Cardiac septum (tissue), 1 donor: ENCODE results near the gene MCOLN1. TPM values are rescaled to one million over a fixed set of nuclear protein-coding genes. Genes with fewer than 3 reads are reported as not detected.
"Not testable (repeated sequence)": the region's sequence is repeated elsewhere in the genome, so short reads cannot be mapped to it uniquely, and the experiment has no call there.

ENCODE experiments used
- DNase-seq: peaks from one replicate; pipeline ENCODE4 v3.0.0-alpha.2; 2020; ENCODE audit warnings: low spot score
- intact Hi-C: fragments of 100-400 bp; cut with DNase I; formaldehyde crosslinking; loops from one replicate; pipeline ENCODE4 v1.14.0; 2022
- total RNA-seq: library from RNA; stranded (reverse); fragmentation: NEBNext Ultra II Directional; extraction: Animal tissue kit (Norgen Biotek cat#: 25700); gene quantifications from one replicate; pipeline ENCODE4 v1.2.1, GENCODE V29; 2021
- donor health status: DM: no; HTN: no; CAD: no.

Gene MCOLN1
- total RNA-seq, 1 donor from 2014 or later: 16.0 TPM

DNA sequence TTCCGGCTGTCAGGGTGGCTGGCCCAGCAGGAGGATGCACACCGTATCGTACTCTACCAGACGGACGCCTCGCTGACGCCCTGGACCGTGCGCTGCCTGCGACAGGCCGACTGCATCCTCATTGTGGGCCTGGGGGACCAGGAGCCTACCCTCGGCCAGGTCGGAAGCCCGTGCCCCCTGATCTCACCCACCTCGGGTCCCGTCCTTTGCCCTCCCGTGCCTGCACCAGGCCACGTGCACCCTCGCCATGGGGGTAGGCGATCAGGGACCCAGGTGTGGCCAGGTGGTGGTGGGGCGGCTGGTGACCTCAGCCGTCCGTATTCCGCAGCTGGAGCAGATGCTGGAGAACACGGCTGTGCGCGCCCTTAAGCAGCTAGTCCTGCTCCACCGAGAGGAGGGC, 32.1 kb downstream of the MCOLN1 start:
- no peak for DNase-seq
- intact Hi-C loops: no loop called here

DNA sequence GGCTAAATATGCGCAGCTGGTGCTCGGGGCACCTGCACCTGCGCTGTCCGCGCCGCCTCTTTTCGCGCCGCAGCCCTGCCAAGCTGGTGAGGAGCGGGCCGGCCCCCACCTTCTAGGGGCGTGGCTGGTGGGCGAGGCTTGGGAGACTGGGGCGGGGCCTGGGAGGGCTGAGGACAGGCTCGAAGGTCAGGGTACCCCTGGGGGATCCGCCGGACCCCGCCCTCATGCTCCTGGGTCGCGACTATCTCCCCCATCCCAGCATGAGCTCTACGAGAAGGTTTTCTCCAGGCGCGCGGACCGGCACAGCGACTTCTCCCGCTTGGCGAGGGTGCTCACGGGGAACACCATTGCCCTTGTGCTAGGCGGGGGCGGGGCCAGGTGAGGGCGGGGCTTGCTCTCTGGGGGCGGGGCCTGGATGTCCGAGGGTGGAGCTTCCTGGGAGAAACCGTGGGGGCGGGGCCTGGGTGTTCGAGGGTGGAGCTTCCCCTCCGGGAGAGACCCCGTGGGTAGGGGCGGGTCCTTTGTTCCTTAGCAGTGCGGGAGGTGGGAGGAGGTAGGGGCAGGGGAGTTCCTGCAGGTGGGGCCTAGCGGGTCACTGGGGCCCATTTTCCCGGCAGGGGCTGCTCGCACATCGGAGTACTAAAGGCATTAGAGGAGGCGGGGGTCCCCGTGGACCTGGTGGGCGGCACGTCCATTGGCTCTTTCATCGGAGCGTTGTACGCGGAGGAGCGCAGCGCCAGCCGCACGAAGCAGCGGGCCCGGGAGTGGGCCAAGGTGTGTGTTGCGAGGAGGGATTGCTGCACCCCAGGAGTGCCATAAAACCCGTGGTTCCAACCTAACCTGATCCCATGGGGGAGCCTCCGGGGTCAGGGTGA, 32.8 kb downstream of the MCOLN1 start:
- intact Hi-C loops: no loop called here
- no peak for DNase-seq

DNA sequence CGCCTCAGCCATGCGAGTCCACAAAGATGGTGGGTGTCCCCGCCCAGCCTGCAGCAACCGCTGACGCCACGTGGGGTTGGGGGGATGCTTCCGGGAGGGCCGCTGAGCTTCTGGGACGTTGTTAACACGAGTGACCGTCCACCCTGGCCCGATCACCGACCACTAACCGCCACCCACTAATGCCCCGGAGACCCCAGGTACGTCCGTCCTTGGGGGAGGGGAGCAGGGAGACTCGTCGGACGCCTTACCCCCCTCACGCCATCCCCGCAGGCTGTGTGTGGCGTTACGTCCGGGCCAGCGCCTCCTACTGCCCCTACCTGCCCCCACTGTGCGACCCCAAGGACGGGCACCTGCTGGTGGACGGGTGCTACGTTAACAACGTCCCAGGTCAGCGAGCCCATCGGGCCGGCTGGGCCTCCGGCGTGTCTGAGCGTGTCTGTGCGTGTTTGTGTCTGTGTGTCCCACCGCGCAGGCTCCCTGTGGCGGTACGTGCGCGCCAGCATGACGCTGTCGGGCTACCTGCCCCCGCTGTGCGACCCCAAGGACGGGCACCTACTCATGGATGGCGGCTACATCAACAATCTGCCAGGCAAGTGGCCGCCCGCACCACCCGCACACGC, 34.4 kb downstream of the MCOLN1 start:
- no peak for DNase-seq
- intact Hi-C loops: no loop called here

GRCh38 chr19:7558667-7559066, 36.2 kb downstream of the MCOLN1 start:
- intact Hi-C loops: no loop called here
- no peak for DNase-seq

GRCh38 chr19:7559102-7559501, 36.7 kb downstream of the MCOLN1 start:
- intact Hi-C loops: no loop called here
- no peak for DNase-seq

- DNase-seq: no peak
- intact Hi-C loops: no loop called here
Measured at GRCh38 chr19:7560255-7560654, 37.8 kb downstream of the MCOLN1 start.

DNA sequence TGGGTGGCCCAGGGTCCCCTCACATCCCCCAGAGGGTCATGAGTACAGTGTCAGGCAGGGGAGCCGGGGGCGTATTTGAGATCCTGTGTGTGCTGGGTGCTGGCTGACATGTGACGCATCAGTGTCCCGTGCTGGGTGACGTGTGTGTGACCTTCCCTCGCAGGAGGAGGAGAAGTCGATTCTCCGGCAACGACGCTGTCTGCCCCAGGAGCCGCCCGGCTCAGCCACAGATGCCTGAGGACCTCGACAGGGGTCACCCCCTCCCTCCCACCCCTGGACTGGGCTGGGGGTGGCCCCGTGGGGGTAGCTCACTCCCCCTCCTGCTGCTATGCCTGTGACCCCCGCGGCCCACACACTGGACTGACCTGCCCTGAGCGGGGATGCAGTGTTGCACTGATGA, 38.9 kb downstream of the MCOLN1 start:
- DNase-seq: no peak
- intact Hi-C loops: no loop called here

DNA sequence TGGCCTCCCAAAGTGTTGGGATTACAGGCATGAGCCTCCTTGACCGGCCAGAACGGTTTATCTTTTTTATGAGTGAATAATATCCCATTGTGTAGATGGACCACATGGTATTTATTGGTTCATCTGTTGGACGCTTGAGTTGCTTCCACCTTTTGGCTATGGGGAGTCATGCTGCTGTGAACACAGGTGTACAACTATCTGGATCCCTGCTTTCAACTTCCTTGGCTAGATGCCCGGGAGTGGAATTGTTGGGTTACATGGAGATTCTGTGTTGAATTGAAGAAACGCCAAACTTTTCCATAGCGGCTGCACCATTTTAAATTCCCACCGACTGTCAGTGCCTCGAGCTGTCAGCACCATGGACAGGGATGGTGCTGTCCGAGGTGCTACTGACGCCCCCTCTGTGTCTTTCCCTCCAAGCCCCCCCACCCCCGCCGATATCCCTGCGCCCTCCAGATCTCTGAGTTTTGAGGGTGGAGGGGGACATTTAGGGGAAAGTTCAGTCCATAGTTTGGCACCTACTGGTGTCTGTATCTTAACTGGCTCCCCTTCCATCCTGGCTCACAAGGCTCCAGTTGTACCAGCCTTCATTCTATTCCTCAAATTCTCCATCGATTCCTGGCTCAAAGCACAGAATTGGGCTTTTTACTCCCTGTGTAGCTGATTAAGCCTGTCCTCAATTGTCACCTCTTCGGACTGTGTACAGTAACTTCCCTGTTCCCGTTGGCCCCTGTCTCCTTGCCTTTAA, 40.4 kb downstream of the MCOLN1 start:
- intact Hi-C loops: no loop called here
- DNase-seq: no peak

GRCh38 chr19:7564866-7565265, 42.4 kb downstream of the MCOLN1 start:
- DNase-seq: no peak

DNA sequence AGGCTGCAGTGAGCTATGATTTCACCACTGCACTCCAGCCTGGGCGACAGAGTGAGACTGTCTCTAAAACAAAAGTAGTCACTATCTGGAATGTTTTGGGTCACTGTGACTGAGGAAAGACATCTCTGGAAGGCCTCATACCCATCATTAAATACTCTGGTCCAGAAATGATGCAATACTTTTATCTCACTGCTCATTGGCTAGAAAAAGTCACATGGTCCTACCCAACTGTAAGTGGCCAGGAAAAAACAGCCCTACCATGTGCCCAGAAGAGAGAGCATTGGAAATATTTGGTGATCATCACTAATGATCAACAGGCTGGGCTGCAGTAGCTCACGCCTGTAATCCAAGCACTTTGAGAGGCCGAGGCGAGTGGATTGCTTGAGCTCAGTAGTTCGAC, 42.9 kb downstream of the MCOLN1 start:
- DNase-seq: no peak
- intact Hi-C loops: loop anchor here (5.0 kb wide), 1 partner anchor 112 kb away; the partner anchor contains the start of gene MCEMP1

More at GRCh38 chr19:7564866-7565265, 42.4 kb downstream of the MCOLN1 start:
- intact Hi-C loops: loop anchor here (5.0 kb wide), 1 partner anchor 112 kb away; the partner anchor contains the start of gene MCEMP1

GRCh38 chr19:7570761-7571160, 48.3 kb downstream of the MCOLN1 start:
- no peak for DNase-seq
- intact Hi-C loops: no loop called here

DNA sequence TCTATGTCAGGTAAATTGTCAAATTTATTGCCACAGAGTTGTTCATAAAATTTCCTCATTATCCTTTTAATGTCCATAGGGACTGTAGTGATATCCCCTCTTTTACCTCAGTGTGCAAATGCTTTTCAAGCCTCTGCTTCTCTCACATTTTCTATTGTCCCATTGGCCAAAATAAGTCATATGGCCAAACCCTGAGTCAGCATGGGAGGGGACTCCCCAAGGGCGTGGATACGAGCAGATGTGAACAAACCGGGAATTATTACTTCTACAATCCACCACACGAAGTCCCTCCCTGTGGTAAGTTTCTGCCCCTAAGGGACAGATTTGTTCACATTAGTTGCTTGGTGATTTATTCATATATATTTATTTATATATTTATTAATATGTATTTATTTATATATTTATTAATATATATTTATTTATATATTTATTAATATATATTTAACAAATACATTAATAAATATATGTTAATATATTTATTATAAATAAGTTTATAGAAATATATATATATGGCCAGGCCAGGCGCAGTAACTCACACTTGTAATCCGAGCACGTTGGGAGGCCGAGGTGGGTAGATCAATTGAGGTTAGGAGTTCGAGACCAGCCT, 53.1 kb downstream of the MCOLN1 start:
- no peak for DNase-seq
- intact Hi-C loops: no loop called here

- DNase-seq, intact Hi-C loops: not testable (repeated sequence)
Measured at GRCh38 chr19:7577422-7577821, 55.0 kb downstream of the MCOLN1 start.

GRCh38 chr19:7578127-7578526, 55.7 kb downstream of the MCOLN1 start:
- intact Hi-C loops: no loop called here
- no peak for DNase-seq

- intact Hi-C loops: no loop called here
- DNase-seq: no peak
Measured at GRCh38 chr19:7579182-7579581, 56.8 kb downstream of the MCOLN1 start.

DNA sequence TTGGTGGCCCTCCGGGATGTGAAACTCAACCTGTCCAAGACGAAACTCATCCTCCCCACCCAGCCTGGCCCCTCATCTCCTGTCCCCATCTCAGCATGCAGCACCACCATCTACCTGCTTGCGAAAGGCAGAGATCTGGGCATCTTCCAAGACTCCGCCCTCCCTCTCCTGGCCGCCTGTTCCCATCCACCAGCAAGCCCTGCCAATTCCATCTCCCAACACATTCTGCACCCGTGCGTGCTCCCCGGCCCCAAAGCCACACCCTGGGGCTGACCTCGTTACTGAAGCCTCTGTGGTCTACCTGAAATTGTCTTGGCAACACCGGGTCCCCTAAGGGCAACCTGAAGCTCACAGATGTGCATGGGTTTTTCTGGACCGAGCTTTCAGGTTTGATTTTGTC, 60.0 kb downstream of the MCOLN1 start:
- DNase-seq: no peak
- intact Hi-C loops: no loop called here
